IPS DF 4.7 (cell line): ENCODE data around the gene RPL13.
"Not testable (repeated sequence)": the region's sequence is repeated elsewhere in the genome, so short reads cannot be mapped to it uniquely, and the experiment has no call there.

Source experiments
- DNase-seq: peaks from one replicate; pipeline ENCODE4 v3.0.0-alpha.2; 2013; ENCODE audit warnings: low spot score; ENCODE audit errors: extremely low read depth

Gene RPL13

GRCh38 chr16:89562939-89563338 is 2.5 kb downstream of the RPL13 start:
- no peak for DNase-seq

- no peak for DNase-seq
These were observed 3.3 kb downstream of the RPL13 start for GRCh38 chr16:89563639-89564392.

GRCh38 chr16:89564476-89565255 is 4.2 kb downstream of the RPL13 start:
- peak; percentile 56 for DNase-seq

- DNase-seq = peak; percentile 28
These were observed 4.7 kb downstream of the RPL13 start for GRCh38 chr16:89565256-89565505.

- peak; percentile 41 for DNase-seq
These were observed 5.3 kb downstream of the RPL13 start for GRCh38 chr16:89565506-89566372.

GRCh38 chr16:89567656-89568594 is 7.4 kb downstream of the RPL13 start:
- no peak for DNase-seq

GRCh38 chr16:89569506-89570341 is 9.2 kb downstream of the RPL13 start:
- no peak for DNase-seq

- no peak for DNase-seq
These were observed 10.0 kb downstream of the RPL13 start for GRCh38 chr16:89570342-89570923.

GRCh38 chr16:89570983-89571598 is 10.6 kb downstream of the RPL13 start:
- DNase-seq = not testable (repeated sequence)

- no peak for DNase-seq
These were observed 11.2 kb downstream of the RPL13 start for GRCh38 chr16:89571636-89572035.

- DNase-seq = no peak
These were observed 11.6 kb downstream of the RPL13 start for GRCh38 chr16:89572073-89572484.

- DNase-seq = no peak
These were observed 12.2 kb downstream of the RPL13 start for GRCh38 chr16:89572485-89573205.

GRCh38 chr16:89573826-89574680 is 13.6 kb downstream of the RPL13 start:
- DNase-seq = no peak

- DNase-seq = no peak
These were observed 14.3 kb downstream of the RPL13 start for GRCh38 chr16:89574681-89575246.

- no peak for DNase-seq
These were observed 15.0 kb downstream of the RPL13 start, which contains the start of gene CPNE7 for GRCh38 chr16:89575247-89576152. Gene CPNE7 (plus strand): TSS chr16:89575758. CDS start chr16:89575898, 140 bp downstream.
